HCT116 (cell line): ENCODE measurements around the gene CCDC142.

Experiments
- EZH2 ChIP-seq: fragments of 200-600 bp; sonication (generic); IDR thresholded peaks from 2 replicates; pipeline ENCODE4 v1.6.1; 2017; ENCODE audit warnings: antibody characterized with exemption, mixed run types
- EZH2phosphoT487 ChIP-seq: fragments of 200-600 bp; IDR thresholded peaks from 2 replicates; pipeline ENCODE4 v1.6.1; 2018; ENCODE audit warnings: antibody characterized with exemption, borderline replicate concordance
- JUND ChIP-seq: IDR thresholded peaks from 2 replicates; pipeline ENCODE4 v1.6.1; 2012
- POLR2A ChIP-seq: IDR thresholded peaks from 2 replicates; pipeline ENCODE4 v1.7.0; 2011; ENCODE audit warnings: borderline replicate concordance; ENCODE audit not compliant: insufficient read depth, insufficient read length; ENCODE audit errors: extremely low read depth
- REST ChIP-seq: IDR thresholded peaks from 2 replicates; pipeline ENCODE4 v1.6.1; 2012; ENCODE audit warnings: low read depth
- SIN3A ChIP-seq: IDR thresholded peaks from 2 replicates; pipeline ENCODE4 v1.6.1; 2012; ENCODE audit warnings: low read depth
- TF ChIP-seq, protein P1 (sequence below), 3 experiments: fragments of 200-600 bp in 1 of 3; sonication (generic) in 1 of 3; IDR thresholded peaks in 2 of 3; conservative IDR thresholded peaks in 1 of 3; 2 replicates each; pipeline ENCODE4 v1.5.1; 2012 to 2017; ENCODE audit warnings: low read depth in 2 of 3, low read length in 2 of 3, antibody characterized with exemption in 1 of 3, borderline replicate concordance in 1 of 3, control low read depth in 1 of 3, mild to moderate bottlenecking in 1 of 3, mixed read lengths in 1 of 3, mixed run types in 1 of 3, moderate library complexity in 1 of 3; ENCODE audit not compliant: insufficient read depth in 1 of 3

- TF ChIP-seq EZH2: no peak
- TF ChIP-seq, protein P1, sequence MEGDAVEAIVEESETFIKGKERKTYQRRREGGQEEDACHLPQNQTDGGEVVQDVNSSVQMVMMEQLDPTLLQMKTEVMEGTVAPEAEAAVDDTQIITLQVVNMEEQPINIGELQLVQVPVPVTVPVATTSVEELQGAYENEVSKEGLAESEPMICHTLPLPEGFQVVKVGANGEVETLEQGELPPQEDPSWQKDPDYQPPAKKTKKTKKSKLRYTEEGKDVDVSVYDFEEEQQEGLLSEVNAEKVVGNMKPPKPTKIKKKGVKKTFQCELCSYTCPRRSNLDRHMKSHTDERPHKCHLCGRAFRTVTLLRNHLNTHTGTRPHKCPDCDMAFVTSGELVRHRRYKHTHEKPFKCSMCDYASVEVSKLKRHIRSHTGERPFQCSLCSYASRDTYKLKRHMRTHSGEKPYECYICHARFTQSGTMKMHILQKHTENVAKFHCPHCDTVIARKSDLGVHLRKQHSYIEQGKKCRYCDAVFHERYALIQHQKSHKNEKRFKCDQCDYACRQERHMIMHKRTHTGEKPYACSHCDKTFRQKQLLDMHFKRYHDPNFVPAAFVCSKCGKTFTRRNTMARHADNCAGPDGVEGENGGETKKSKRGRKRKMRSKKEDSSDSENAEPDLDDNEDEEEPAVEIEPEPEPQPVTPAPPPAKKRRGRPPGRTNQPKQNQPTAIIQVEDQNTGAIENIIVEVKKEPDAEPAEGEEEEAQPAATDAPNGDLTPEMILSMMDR (IDR thresholded peaks at IDR 0.05 in 2 of 3, conservative IDR thresholded peaks at IDR 0.05 in 1 of 3; ENCODE audit: borderline replicate concordance in 1 of 3, insufficient read depth in 1 of 3, low read depth in 2 of 3, low read length in 2 of 3): no peak
- no peak for TF ChIP-seq EZH2phosphoT487
- TF ChIP-seq SIN3A: no peak
- no peak for TF ChIP-seq POLR2A
- TF ChIP-seq JUND: no peak
- no peak for TF ChIP-seq REST
Observed at GRCh38 chr2:74427551-74427950, 55.2 kb downstream of the CCDC142 start.
